Activated T-cell treated with anti-CD3 and anti-CD28 coated beads, Interleukin-2, amount 50 U/mL, for 48 hours (primary cell): ENCODE data around the gene MVB12B.
"Not testable (repeated sequence)": the region's sequence is repeated elsewhere in the genome, so short reads cannot be mapped to it uniquely, and the experiment has no call there.

Source experiments
- DNase-seq, 2 experiments: peaks; one replicate each; pipeline ENCODE4 v3.0.0-alpha.2; 2020

Gene MVB12B

GRCh38 chr9:126551812-126552211 is 225.2 kb downstream of the MVB12B start:
- DNase-seq = no peak

GRCh38 chr9:126554292-126554691 is 227.7 kb downstream of the MVB12B start:
- no peak for DNase-seq

GRCh38 chr9:126555421-126555820 is 228.8 kb downstream of the MVB12B start:
- not testable (repeated sequence) for DNase-seq
